Loucy (cell line): ENCODE results near the gene DYNC1H1.

ENCODE experiments used
- EZH2phosphoT487 ChIP-seq: fragments of 200-600 bp; IDR thresholded peaks from 2 replicates; pipeline ENCODE4 v1.6.1; 2018; ENCODE audit warnings: antibody characterized with exemption, mild to moderate bottlenecking, moderate library complexity, borderline replicate concordance
- TF ChIP-seq, protein P1 (sequence below): fragments of 200-600 bp; sonication (generic); conservative IDR thresholded peaks from 2 replicates; pipeline ENCODE4 v1.5.1; 2014; ENCODE audit warnings: mild to moderate bottlenecking, antibody characterized with exemption, low read length

DNA sequence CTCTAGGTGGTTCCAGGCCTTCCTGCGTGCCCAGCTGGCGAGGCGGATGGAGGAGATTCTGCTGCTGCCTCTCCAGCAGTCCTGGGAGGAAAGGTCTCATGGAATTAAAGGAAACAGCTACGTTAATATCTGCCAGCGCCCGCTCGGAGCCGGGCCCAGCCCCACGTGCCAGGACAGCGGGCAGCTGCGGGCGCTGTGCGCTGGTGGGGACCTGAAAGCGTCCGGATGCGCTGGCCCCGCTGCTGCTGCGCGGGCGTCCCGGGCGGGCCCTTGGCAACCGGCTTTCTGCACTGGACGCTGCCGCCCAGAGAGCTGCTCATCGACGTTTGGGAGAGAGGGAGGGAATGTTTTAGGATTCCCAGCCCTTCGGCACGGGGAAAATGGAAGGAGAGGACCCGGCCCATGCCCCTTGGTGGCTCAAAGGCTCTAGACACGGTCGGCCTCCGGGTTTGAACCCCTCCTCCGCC lies 8.6 kb upstream of the DYNC1H1 start:
- TF ChIP-seq, protein P1, sequence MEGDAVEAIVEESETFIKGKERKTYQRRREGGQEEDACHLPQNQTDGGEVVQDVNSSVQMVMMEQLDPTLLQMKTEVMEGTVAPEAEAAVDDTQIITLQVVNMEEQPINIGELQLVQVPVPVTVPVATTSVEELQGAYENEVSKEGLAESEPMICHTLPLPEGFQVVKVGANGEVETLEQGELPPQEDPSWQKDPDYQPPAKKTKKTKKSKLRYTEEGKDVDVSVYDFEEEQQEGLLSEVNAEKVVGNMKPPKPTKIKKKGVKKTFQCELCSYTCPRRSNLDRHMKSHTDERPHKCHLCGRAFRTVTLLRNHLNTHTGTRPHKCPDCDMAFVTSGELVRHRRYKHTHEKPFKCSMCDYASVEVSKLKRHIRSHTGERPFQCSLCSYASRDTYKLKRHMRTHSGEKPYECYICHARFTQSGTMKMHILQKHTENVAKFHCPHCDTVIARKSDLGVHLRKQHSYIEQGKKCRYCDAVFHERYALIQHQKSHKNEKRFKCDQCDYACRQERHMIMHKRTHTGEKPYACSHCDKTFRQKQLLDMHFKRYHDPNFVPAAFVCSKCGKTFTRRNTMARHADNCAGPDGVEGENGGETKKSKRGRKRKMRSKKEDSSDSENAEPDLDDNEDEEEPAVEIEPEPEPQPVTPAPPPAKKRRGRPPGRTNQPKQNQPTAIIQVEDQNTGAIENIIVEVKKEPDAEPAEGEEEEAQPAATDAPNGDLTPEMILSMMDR: no peak
- no peak for TF ChIP-seq EZH2phosphoT487
